ENCODE data around the gene PRR9. TPM values are rescaled to one million over a fixed set of nuclear protein-coding genes. Genes with fewer than 3 reads are reported as not detected.

PRR9 gene
- total and polyA plus RNA-seq, 2 of the 8 experiments (the other 6 are each of a cell fraction or from before 2014, with no cell fraction given), result not detected

- TF ChIP-seq CHD7 (IDR thresholded peaks at IDR 0.05; ENCODE audit: insufficient replicate concordance, low read length) (no peak), ATF3 (IDR thresholded peaks at IDR 0.05; ENCODE audit: insufficient read depth, low read depth, low read length) (no peak), ZNF274 (IDR thresholded peaks at IDR 0.05; ENCODE audit: borderline replicate concordance, extremely low read depth, low read length) (no peak), HDAC6 (IDR thresholded peaks at IDR 0.05; ENCODE audit: low read depth, low read length) (no peak), TEAD4 (IDR thresholded peaks at IDR 0.05; ENCODE audit: low read depth, low read length) (no peak), KDM5A (IDR thresholded peaks at IDR 0.05; ENCODE audit: low read length) (no peak), POLR2AphosphoS5 (IDR thresholded peaks at IDR 0.05; ENCODE audit: low read depth, low read length) (no peak), MAFK (IDR thresholded peaks at IDR 0.05; ENCODE audit: low read depth, low read length) (no peak), CTCF (IDR thresholded peaks at IDR 0.05; ENCODE audit: control extremely low read depth in 1 of 3, insufficient read depth in 1 of 3, low read depth in 1 of 3, low read length in 3 of 3) (no peak)
These were observed 34.2 kb downstream of the PRR9 start (continued) for GRCh38 chr1:153251562-153251961.

Measured in H1 (cell line).